Measurements from ENCODE around the gene ATP6V0A1. TPM values are rescaled to one million over a fixed set of nuclear protein-coding genes. Genes with fewer than 3 reads are reported as not detected.

ATP6V0A1 gene
- total and polyA plus RNA-seq, 2 experiments from 2014 or later: 23.9 to 42.3 TPM

- H3K36me3 ChIP-seq (ENCODE audit: insufficient read depth): no peaks in the 10 kb centered on the region
- H2AFZ ChIP-seq: no peak overlapping the region
- H3K27me3 ChIP-seq (ENCODE audit: insufficient read depth): no peaks in the 10 kb centered on the region
- H4K20me1 ChIP-seq (replicated peaks; ENCODE audit: insufficient read depth): peaks cover 14% of the 10 kb centered on the region
- Mint-ChIP-seq H3K4me1 (peaks cover 44% of the 10 kb centered on the region), H3K9me3 (no peaks in the 10 kb centered on the region), H3K4me3 (peak overlapping the region; percentile 5; the same call in 1 of the 3 replicates), H3K27me3 (ENCODE audit: insufficient read depth, low read depth, poor library complexity) (peaks cover 26% of the 10 kb centered on the region), H3K36me3 (ENCODE audit: low read depth) (peaks cover 26% of the 10 kb centered on the region), H3K27ac (no peak overlapping the region)
- peaks cover 23% of the 10 kb centered on the region for H3K4me1 ChIP-seq (ENCODE audit: insufficient read depth)
- peaks cover 15% of the 10 kb centered on the region for H3F3A ChIP-seq (replicated peaks; ENCODE audit: low read depth)
- H3K4me3 ChIP-seq: no peak overlapping the region
- no peak overlapping the region for H3K4me2 ChIP-seq
- ATAC-seq (no peak), DNase-seq (ENCODE audit: low spot score) (no peak)
- no peaks in the 10 kb centered on the region for H3K9me2 ChIP-seq (ENCODE audit: insufficient read depth)
- TF ChIP-seq ZNF114 (CRISPR knock-in tag; IDR thresholded peaks at IDR 0.05): no peak
- no peak for TF ChIP-seq CTCF (conservative IDR thresholded peaks at IDR 0.05; ENCODE audit: low read depth in 2 of 2)
- TF ChIP-seq ZNF331 (CRISPR knock-in tag; IDR thresholded peaks at IDR 0.05; ENCODE audit: low read depth): no peak
- no peak for TF ChIP-seq ETS1 (IDR thresholded peaks at IDR 0.05)
- no peak for TF ChIP-seq STAT1 (IDR thresholded peaks at IDR 0.05; ENCODE audit: unreplicated experiment)
- TF ChIP-seq EZH2phosphoT487 (IDR thresholded peaks at IDR 0.05; ENCODE audit: unreplicated experiment): no peak
- H3K27ac ChIP-seq (ENCODE audit: low read depth): no peak overlapping the region
- no peaks in the 10 kb centered on the region for H3K79me2 ChIP-seq (replicated peaks; ENCODE audit: insufficient read depth)
Measured at GRCh38 chr17:42521036-42521435, 62.4 kb downstream of the ATP6V0A1 start.

- Mint-ChIP-seq H3K27me3 (ENCODE audit: insufficient read depth, low read depth, poor library complexity) (peaks cover 29% of the 10 kb centered on the region), H3K36me3 (ENCODE audit: low read depth) (peaks cover 26% of the 10 kb centered on the region), H3K4me3 (no peak overlapping the region), H3K4me1 (peaks cover 44% of the 10 kb centered on the region), H3K9me3 (no peaks in the 10 kb centered on the region), H3K27ac (no peak overlapping the region)
- ATAC-seq (no peak), DNase-seq (ENCODE audit: low spot score) (no peak)
- Histone ChIP-seq H3K4me2 (no peak overlapping the region), H3K27me3 (ENCODE audit: insufficient read depth) (no peaks in the 10 kb centered on the region), H3K36me3 (ENCODE audit: insufficient read depth) (no peaks in the 10 kb centered on the region), H2AFZ (no peak overlapping the region), H3K9me2 (ENCODE audit: insufficient read depth) (no peaks in the 10 kb centered on the region), H3F3A (replicated peaks; ENCODE audit: low read depth) (peaks cover 15% of the 10 kb centered on the region), H3K4me3 (no peak overlapping the region), H3K79me2 (replicated peaks; ENCODE audit: insufficient read depth) (no peaks in the 10 kb centered on the region), H3K27ac (ENCODE audit: low read depth) (no peak overlapping the region), H3K4me1 (ENCODE audit: insufficient read depth) (peaks cover 23% of the 10 kb centered on the region), H4K20me1 (replicated peaks; ENCODE audit: insufficient read depth) (peaks cover 14% of the 10 kb centered on the region)
- TF ChIP-seq EZH2 (IDR thresholded peaks at IDR 0.05; ENCODE audit: low read depth, unreplicated experiment) (no peak), JUNB (IDR thresholded peaks at IDR 0.05; ENCODE audit: unreplicated experiment) (no peak), NANOG (IDR thresholded peaks at IDR 0.05; ENCODE audit: borderline replicate concordance) (no peak), EZH2phosphoT487 (IDR thresholded peaks at IDR 0.05; ENCODE audit: unreplicated experiment) (no peak)
Measured at GRCh38 chr17:42521666-42522262, 63.1 kb downstream of the ATP6V0A1 start.

Measured in GM23338 (cell line).